GM18499 (cell line): ENCODE results near the gene MEIS2.

Experiments
- ATAC-seq: cut with Tn5 transposase; IDR thresholded peaks from one replicate; pipeline ENCODE4 v1.9.1; 2021; ENCODE audit warnings: moderate number of reproducible peaks; ENCODE audit not compliant: insufficient read depth, unreplicated experiment

The MEIS2 gene

GRCh38 chr15:37099319-37100108, 835 bp downstream of the MEIS2 start:
- ATAC-seq, result no peak

- no peak for ATAC-seq
Measured at GRCh38 chr15:37098468-37099318, 1.7 kb downstream of the MEIS2 start.

GRCh38 chr15:37097144-37097919, 3.0 kb downstream of the MEIS2 start:
- no peak for ATAC-seq

GRCh38 chr15:37096558-37097143, 3.7 kb downstream of the MEIS2 start:
- no peak for ATAC-seq

GRCh38 chr15:37095770-37096557, 4.4 kb downstream of the MEIS2 start:
- no peak for ATAC-seq

GRCh38 chr15:37094915-37095711, 5.2 kb downstream of the MEIS2 start:
- ATAC-seq, result no peak

GRCh38 chr15:37094333-37094914, 5.9 kb downstream of the MEIS2 start:
- ATAC-seq, result no peak

GRCh38 chr15:37093480-37094332, 6.6 kb downstream of the MEIS2 start:
- ATAC-seq, result no peak

GRCh38 chr15:37090543-37091175, 9.7 kb downstream of the MEIS2 start:
- no peak for ATAC-seq

- ATAC-seq, result no peak
Measured at GRCh38 chr15:37088436-37088835, 11.9 kb downstream of the MEIS2 start.

GRCh38 chr15:37087131-37087588, 13.2 kb downstream of the MEIS2 start:
- no peak for ATAC-seq

- no peak for ATAC-seq
Measured at GRCh38 chr15:37086521-37086920, 13.8 kb downstream of the MEIS2 start.

GRCh38 chr15:37086120-37086519, 14.2 kb downstream of the MEIS2 start:
- ATAC-seq, result no peak

- no peak for ATAC-seq
Measured at GRCh38 chr15:37084602-37085001, 15.7 kb downstream of the MEIS2 start.

GRCh38 chr15:37083610-37084009, 16.7 kb downstream of the MEIS2 start:
- ATAC-seq, result no peak

- ATAC-seq, result no peak
Measured at GRCh38 chr15:37081983-37082382, 18.4 kb downstream of the MEIS2 start.
